HepG2 (cell line): Measurements from ENCODE around the gene ARID1A. TPM values are rescaled to one million over a fixed set of nuclear protein-coding genes. Genes with fewer than 3 reads are reported as not detected.
A peak's percentile ranks its signal among the peaks of the same experiment; 100 is the strongest.

Experiments used
- BCL6 ChIP-seq: IDR thresholded peaks from 2 replicates; pipeline ENCODE4 v1.6.1; 2016; ENCODE audit warnings: missing genetic modification reagents, missing compliant biosample characterization
- CENPX ChIP-seq: sonication (generic); formaldehyde crosslinking; IDR thresholded peaks from 2 replicates; pipeline ENCODE4 v1.9.0; 2021; ENCODE audit warnings: mild to moderate bottlenecking, missing genetic modification reagents, moderate library complexity
- ESRRA ChIP-seq: sonication (generic); formaldehyde crosslinking; IDR thresholded peaks from 2 replicates; pipeline ENCODE4 v1.5.1; 2020; ENCODE audit warnings: mild to moderate bottlenecking, low read depth, missing genetic modification reagents
- RNF2 ChIP-seq: fragments of 450-650 bp; conservative IDR thresholded peaks from 2 replicates; pipeline ENCODE4 v1.6.1; 2016; ENCODE audit warnings: low read depth
- SRY ChIP-seq: sonication (generic); formaldehyde crosslinking; IDR thresholded peaks from 2 replicates; pipeline ENCODE4 v1.8.0; 2022; ENCODE audit warnings: mild to moderate bottlenecking, missing genetic modification reagents
- TRIM24 ChIP-seq: sonication (generic); formaldehyde crosslinking; IDR thresholded peaks from 2 replicates; pipeline ENCODE4 v1.8.0; 2022; ENCODE audit warnings: mild to moderate bottlenecking, missing genetic modification reagents
- ZKSCAN8 ChIP-seq: IDR thresholded peaks from 2 replicates; pipeline ENCODE4 v1.6.1; 2016; ENCODE audit warnings: borderline replicate concordance, missing genetic modification reagents, missing compliant biosample characterization
- ZNF280B ChIP-seq: sonication (generic); formaldehyde crosslinking; IDR thresholded peaks from 2 replicates; pipeline ENCODE4 v1.5.0; 2020; ENCODE audit warnings: missing genetic modification reagents, mild to moderate bottlenecking, borderline replicate concordance
- ZNF350 ChIP-seq: sonication (generic); formaldehyde crosslinking; IDR thresholded peaks from 2 replicates; pipeline ENCODE4 v1.4.0; 2020; ENCODE audit warnings: mild to moderate bottlenecking, low read depth, missing genetic modification reagents, borderline replicate concordance
- ZNF501 ChIP-seq: sonication (generic); formaldehyde crosslinking; IDR thresholded peaks from 2 replicates; pipeline ENCODE4 v1.5.1; 2020; ENCODE audit warnings: mild to moderate bottlenecking, moderate library complexity, missing genetic modification reagents
- ZNF782 ChIP-seq: sonication (generic); formaldehyde crosslinking; IDR thresholded peaks from 2 replicates; pipeline ENCODE4 v1.4.0; 2020; ENCODE audit warnings: missing genetic modification reagents, mild to moderate bottlenecking, borderline replicate concordance
- polyA plus RNA-seq, 8 experiments: library from polyadenylated mRNA; depleted of rRNA in 3 of 8; stranded (reverse) in 7 of 8; unstranded in 1 of 8; fragments of >200 nt; fragmentation: Illumina TruSeq in 4 of 8; extraction: Trizol in 4 of 8; gene quantifications; 2 replicates each; pipeline versions ENCODE4 v1.2.1 to v1.2.3, GENCODE V29; 2011 to 2016; ENCODE audit warnings: low read depth in 4 of 8, missing spikeins in 1 of 8, mixed read lengths in 1 of 8; ENCODE audit not compliant: insufficient read depth in 1 of 8
- total RNA-seq, 5 experiments: library from RNA; depleted of rRNA; stranded (reverse); fragments of >200 nt; fragmentation: Illumina TruSeq; extraction: Trizol; gene quantifications; 2 replicates each; pipeline ENCODE4 v1.2.3, GENCODE V29; 2016; ENCODE audit warnings: low read depth in 1 of 5
- TF ChIP-seq, protein P1 (sequence below): sonication (generic); formaldehyde crosslinking; IDR thresholded peaks from 2 replicates; pipeline ENCODE4 v1.5.1; 2020; ENCODE audit warnings: mild to moderate bottlenecking, missing genetic modification reagents, moderate library complexity
- TF ChIP-seq, protein P2 (sequence below): sonication (generic); formaldehyde crosslinking; IDR thresholded peaks from one replicate; pipeline ENCODE4 v1.5.1; 2020; ENCODE audit warnings: mild to moderate bottlenecking, missing genetic modification reagents; ENCODE audit errors: not compliant biosample characterization

The ARID1A gene
- total and polyA plus RNA-seq, 2 of the 13 experiments (the other 11 are each of a cell fraction or from before 2014, with no cell fraction given), result 11.9 to 15.9 TPM

DNA sequence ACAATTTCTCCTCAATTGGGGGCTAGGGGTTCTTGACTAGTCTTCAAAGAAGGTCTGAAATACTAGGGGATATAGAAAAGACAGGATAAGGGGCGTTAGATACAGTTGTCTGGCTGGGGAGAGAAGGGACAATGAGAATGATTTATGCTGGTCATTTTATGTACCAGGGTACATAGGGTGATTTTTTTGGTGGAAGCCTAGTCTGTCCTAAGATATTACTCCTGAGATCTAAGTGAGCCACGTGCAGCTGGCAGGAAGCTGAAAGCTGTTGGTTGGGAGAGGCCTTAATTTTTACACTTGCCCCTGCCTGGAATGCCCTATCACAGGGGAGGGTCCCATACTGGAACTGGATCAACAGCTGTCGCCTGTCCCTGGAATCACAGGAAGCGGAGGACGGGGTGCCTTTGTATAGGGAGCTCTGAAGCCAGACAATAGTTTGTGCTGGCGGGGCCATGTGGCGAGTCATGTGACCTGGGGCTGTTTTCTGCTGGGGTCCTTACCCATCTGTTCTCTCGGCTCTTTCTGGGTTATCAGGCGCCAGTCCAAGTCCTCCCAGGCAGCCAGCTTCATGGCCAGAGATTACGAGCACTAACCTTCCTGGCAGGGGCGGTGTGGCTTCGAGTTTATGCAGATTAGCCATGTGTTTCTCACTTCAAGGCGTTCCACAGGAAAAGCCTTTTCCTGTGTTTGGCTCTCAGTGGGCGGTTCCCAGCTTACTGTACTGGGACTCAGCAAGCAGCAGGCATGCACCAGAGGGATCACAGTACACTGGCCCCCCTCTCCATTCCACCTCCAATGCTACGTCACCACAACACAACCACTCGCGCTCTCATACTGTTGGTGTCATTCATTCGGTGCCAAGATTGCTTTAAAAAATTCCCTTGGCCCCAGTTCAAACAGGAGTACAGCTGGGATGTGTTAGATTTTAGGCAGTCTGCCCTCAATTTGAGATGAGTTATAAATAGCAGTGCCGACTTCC, 27.5 kb downstream of the ARID1A start (continued):
- TF ChIP-seq RNF2, result 0 out of 2 replicates have a peak, but pooled peaks have one; percentile 53
- no peak for TF ChIP-seq ESRRA (CRISPR knock-in tag)
- TF ChIP-seq TRIM24 (CRISPR knock-in tag), result no peak
- TF ChIP-seq, protein P1, sequence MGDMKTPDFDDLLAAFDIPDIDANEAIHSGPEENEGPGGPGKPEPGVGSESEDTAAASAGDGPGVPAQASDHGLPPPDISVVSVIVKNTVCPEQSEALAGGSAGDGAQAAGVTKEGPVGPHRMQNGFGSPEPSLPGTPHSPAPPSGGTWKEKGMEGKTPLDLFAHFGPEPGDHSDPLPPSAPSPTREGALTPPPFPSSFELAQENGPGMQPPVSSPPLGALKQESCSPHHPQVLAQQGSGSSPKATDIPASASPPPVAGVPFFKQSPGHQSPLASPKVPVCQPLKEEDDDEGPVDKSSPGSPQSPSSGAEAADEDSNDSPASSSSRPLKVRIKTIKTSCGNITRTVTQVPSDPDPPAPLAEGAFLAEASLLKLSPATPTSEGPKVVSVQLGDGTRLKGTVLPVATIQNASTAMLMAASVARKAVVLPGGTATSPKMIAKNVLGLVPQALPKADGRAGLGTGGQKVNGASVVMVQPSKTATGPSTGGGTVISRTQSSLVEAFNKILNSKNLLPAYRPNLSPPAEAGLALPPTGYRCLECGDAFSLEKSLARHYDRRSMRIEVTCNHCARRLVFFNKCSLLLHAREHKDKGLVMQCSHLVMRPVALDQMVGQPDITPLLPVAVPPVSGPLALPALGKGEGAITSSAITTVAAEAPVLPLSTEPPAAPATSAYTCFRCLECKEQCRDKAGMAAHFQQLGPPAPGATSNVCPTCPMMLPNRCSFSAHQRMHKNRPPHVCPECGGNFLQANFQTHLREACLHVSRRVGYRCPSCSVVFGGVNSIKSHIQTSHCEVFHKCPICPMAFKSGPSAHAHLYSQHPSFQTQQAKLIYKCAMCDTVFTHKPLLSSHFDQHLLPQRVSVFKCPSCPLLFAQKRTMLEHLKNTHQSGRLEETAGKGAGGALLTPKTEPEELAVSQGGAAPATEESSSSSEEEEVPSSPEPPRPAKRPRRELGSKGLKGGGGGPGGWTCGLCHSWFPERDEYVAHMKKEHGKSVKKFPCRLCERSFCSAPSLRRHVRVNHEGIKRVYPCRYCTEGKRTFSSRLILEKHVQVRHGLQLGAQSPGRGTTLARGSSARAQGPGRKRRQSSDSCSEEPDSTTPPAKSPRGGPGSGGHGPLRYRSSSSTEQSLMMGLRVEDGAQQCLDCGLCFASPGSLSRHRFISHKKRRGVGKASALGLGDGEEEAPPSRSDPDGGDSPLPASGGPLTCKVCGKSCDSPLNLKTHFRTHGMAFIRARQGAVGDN (CRISPR knock-in tag), result peak; percentile 99
- TF ChIP-seq, protein P2, sequence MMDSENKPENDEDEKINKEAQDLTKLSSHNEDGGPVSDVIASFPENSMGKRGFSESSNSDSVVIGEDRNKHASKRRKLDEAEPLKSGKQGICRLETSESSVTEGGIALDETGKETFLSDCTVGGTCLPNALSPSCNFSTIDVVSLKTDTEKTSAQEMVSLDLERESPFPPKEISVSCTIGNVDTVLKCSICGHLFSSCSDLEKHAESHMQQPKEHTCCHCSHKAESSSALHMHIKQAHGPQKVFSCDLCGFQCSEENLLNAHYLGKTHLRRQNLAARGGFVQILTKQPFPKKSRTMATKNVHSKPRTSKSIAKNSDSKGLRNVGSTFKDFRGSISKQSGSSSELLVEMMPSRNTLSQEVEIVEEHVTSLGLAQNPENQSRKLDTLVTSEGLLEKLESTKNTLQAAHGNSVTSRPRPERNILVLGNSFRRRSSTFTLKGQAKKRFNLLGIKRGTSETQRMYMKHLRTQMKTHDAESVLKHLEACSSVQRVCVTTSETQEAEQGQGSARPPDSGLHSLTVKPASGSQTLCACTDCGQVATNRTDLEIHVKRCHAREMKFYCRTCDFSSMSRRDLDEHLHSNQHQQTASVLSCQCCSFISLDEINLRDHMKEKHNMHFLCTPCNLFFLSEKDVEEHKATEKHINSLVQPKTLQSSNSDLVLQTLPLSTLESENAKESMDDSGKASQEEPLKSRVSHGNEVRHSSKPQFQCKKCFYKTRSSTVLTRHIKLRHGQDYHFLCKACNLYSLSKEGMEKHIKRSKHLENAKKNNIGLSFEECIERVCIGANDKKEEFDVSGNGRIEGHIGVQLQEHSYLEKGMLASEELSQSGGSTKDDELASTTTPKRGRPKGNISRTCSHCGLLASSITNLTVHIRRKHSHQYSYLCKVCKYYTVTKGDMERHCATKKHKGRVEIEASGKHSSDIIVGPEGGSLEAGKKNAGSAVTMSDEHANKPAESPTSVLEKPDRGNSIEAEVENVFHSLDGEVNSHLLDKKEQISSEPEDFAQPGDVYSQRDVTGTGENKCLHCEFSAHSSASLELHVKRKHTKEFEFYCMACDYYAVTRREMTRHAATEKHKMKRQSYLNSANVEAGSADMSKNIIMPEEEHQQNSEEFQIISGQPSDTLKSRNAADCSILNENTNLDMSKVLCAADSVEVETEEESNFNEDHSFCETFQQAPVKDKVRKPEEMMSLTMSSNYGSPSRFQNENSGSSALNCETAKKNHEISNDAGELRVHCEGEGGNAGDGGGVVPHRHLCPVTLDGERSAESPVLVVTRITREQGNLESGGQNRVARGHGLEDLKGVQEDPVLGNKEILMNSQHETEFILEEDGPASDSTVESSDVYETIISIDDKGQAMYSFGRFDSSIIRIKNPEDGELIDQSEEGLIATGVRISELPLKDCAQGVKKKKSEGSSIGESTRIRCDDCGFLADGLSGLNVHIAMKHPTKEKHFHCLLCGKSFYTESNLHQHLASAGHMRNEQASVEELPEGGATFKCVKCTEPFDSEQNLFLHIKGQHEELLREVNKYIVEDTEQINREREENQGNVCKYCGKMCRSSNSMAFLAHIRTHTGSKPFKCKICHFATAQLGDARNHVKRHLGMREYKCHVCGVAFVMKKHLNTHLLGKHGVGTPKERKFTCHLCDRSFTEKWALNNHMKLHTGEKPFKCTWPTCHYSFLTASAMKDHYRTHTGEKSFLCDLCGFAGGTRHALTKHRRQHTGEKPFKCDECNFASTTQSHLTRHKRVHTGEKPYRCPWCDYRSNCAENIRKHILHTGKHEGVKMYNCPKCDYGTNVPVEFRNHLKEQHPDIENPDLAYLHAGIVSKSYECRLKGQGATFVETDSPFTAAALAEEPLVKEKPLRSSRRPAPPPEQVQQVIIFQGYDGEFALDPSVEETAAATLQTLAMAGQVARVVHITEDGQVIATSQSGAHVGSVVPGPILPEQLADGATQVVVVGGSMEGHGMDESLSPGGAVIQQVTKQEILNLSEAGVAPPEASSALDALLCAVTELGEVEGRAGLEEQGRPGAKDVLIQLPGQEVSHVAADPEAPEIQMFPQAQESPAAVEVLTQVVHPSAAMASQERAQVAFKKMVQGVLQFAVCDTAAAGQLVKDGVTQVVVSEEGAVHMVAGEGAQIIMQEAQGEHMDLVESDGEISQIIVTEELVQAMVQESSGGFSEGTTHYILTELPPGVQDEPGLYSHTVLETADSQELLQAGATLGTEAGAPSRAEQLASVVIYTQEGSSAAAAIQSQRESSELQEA (CRISPR knock-in tag), result no peak
- TF ChIP-seq CENPX (CRISPR knock-in tag), result no peak
- TF ChIP-seq SRY (CRISPR knock-in tag), result 0 out of 2 replicates have a peak, but pooled peaks have one; percentile 32
- no peak for TF ChIP-seq ZNF280B (CRISPR knock-in tag)
- TF ChIP-seq BCL6 (CRISPR knock-in tag), result no peak
- no peak for TF ChIP-seq ZNF782
- peak; percentile 61; the same call in 1 of the 2 replicates for TF ChIP-seq ZNF501 (CRISPR knock-in tag)
- TF ChIP-seq ZNF350 (CRISPR knock-in tag), result 0 out of 2 replicates have a peak, but pooled peaks have one; percentile 52
- no peak for TF ChIP-seq ZKSCAN8 (CRISPR knock-in tag)
